PC-9 (cell line): Measurements from ENCODE around the gene BCAR1.

ENCODE experiments used
- EZH2 ChIP-seq: fragments of 200-600 bp; sonication (generic); IDR thresholded peaks from 2 replicates; pipeline ENCODE4 v1.8.0; 2017; ENCODE audit warnings: antibody characterized with exemption, low read depth
- TF ChIP-seq, protein P1 (sequence below): fragments of 200-600 bp; sonication (generic); conservative IDR thresholded peaks from 2 replicates; pipeline ENCODE4 v1.6.1; 2017; ENCODE audit warnings: mixed run types, antibody characterized with exemption, mild to moderate bottlenecking, moderate library complexity

- TF ChIP-seq, protein P1, sequence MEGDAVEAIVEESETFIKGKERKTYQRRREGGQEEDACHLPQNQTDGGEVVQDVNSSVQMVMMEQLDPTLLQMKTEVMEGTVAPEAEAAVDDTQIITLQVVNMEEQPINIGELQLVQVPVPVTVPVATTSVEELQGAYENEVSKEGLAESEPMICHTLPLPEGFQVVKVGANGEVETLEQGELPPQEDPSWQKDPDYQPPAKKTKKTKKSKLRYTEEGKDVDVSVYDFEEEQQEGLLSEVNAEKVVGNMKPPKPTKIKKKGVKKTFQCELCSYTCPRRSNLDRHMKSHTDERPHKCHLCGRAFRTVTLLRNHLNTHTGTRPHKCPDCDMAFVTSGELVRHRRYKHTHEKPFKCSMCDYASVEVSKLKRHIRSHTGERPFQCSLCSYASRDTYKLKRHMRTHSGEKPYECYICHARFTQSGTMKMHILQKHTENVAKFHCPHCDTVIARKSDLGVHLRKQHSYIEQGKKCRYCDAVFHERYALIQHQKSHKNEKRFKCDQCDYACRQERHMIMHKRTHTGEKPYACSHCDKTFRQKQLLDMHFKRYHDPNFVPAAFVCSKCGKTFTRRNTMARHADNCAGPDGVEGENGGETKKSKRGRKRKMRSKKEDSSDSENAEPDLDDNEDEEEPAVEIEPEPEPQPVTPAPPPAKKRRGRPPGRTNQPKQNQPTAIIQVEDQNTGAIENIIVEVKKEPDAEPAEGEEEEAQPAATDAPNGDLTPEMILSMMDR, result no peak
- no peak for TF ChIP-seq EZH2
Observed at GRCh38 chr16:75225678-75226515, 25.5 kb downstream of the BCAR1 start.
